Naive thymus-derived CD4-positive, alpha-beta T cell (primary cell): ENCODE results near the gene CACNA1S. TPM values are rescaled to one million over a fixed set of nuclear protein-coding genes. Genes with fewer than 3 reads are reported as not detected.

Experiments
- ATAC-seq: fragments of 150-1000 bp; cut with Tn5 transposase; 2 replicates; pipeline ENCODE4 v1.10.0; 2021; ENCODE audit warnings: mild to moderate bottlenecking, moderate library complexity
- CTCF ChIA-PET: fragments of 350-600 bp; sonication (Branson Sonifier 250); formaldehyde crosslinking; loops from one replicate; lab custom pipeline; 2021; ENCODE audit warnings: antibody characterized with exemption; lab: Charles Lee
- POLR2A ChIA-PET: fragments of 350-600 bp; sonication (Branson Sonifier 250); formaldehyde crosslinking; loops from one replicate; lab custom pipeline; 2021; ENCODE audit warnings: antibody characterized with exemption, inconsistent platforms; lab: Charles Lee
- DNase-seq, 9 donors: peaks; one replicate each; pipeline versions ENCODE4 v3.0.0 to v3.0.0-alpha.2; 2020 to 2022; ENCODE audit warnings: mixed read lengths in 1 of 9
- H3K27ac ChIP-seq: one replicate; pipeline ENCODE4 v1.7.0; 2013; ENCODE audit warnings: mild to moderate bottlenecking, low read depth, low read length, moderate library complexity
- H3K27me3 ChIP-seq, 2 donors: one replicate each; pipeline ENCODE4 v1.7.0; 2013; ENCODE audit warnings: low read length in 2 of 2, mild to moderate bottlenecking in 2 of 2, moderate library complexity in 2 of 2; ENCODE audit not compliant: control insufficient read depth in 2 of 2, insufficient read depth in 2 of 2
- H3K36me3 ChIP-seq, 3 experiments: 1 replicate in 2 of 3; 2 replicates in 1 of 3; pipeline ENCODE4 v1.7.0; 2013; ENCODE audit warnings: low read length in 3 of 3, mild to moderate bottlenecking in 3 of 3, moderate library complexity in 1 of 3; ENCODE audit not compliant: insufficient read depth in 3 of 3, control insufficient read depth in 2 of 3
- H3K4me1 ChIP-seq, 2 donors: one replicate each; pipeline ENCODE4 v1.7.0; 2013; ENCODE audit warnings: low read length in 2 of 2, mild to moderate bottlenecking in 2 of 2, moderate library complexity in 1 of 2; ENCODE audit not compliant: control insufficient read depth in 2 of 2, insufficient read depth in 2 of 2
- H3K4me3 ChIP-seq: 2 replicates; pipeline ENCODE4 v1.7.0; 2013; ENCODE audit warnings: mild to moderate bottlenecking, low read length
- H3K9me3 ChIP-seq, 3 experiments: 1 replicate in 2 of 3; 2 replicates in 1 of 3; pipeline ENCODE4 v1.7.0; 2013; ENCODE audit warnings: low read length in 3 of 3; ENCODE audit not compliant: control insufficient read depth in 2 of 3
- H3K27ac Mint-ChIP-seq, 9 donors: one replicate each; pipeline ENCODE4 v1.8.0; 2020 to 2022; ENCODE audit warnings: mixed read lengths in 9 of 9, mild to moderate bottlenecking in 8 of 9, moderate library complexity in 5 of 9, inconsistent platforms in 2 of 9
- H3K27me3 Mint-ChIP-seq, 5 donors: one replicate each; pipeline ENCODE4 v1.8.0; 2021 to 2022; ENCODE audit warnings: mixed read lengths in 5 of 5, mild to moderate bottlenecking in 1 of 5
- H3K36me3 Mint-ChIP-seq, 5 donors: one replicate each; pipeline ENCODE4 v1.8.0; 2020 to 2022; ENCODE audit warnings: mixed read lengths in 5 of 5, mild to moderate bottlenecking in 3 of 5, inconsistent platforms in 1 of 5
- H3K4me1 Mint-ChIP-seq, 7 donors: one replicate each; pipeline ENCODE4 v1.8.0; 2020 to 2022; ENCODE audit warnings: mixed read lengths in 7 of 7, mild to moderate bottlenecking in 3 of 7, inconsistent platforms in 1 of 7
- H3K4me3 Mint-ChIP-seq, 10 donors: one replicate each; pipeline ENCODE4 v1.8.0; 2020 to 2022; ENCODE audit warnings: mild to moderate bottlenecking in 10 of 10, mixed read lengths in 10 of 10, moderate library complexity in 6 of 10, inconsistent platforms in 2 of 10
- H3K9me3 Mint-ChIP-seq, 11 donors: one replicate each; pipeline ENCODE4 v1.8.0; 2020 to 2022; ENCODE audit warnings: mixed read lengths in 11 of 11, mild to moderate bottlenecking in 4 of 11, inconsistent platforms in 1 of 11, moderate library complexity in 1 of 11
- intact Hi-C, 2 donors: fragments of 100-400 bp; cut with micrococcal nuclease; formaldehyde crosslinking; loops; one replicate each; pipeline ENCODE4 v1.15.1; 2023
- polyA plus RNA-seq, 2 donors: library from polyadenylated mRNA; unstranded; fragments of 300-500 nt; fragmentation: Illumina TruSeq; gene quantifications; one replicate each; pipeline ENCODE4 v1.2.3, GENCODE V29; 2021
- total RNA-seq, 6 experiments: library from RNA in 5 of 6; stranded (reverse) in 5 of 6; gene quantifications; 1 replicate in 5 of 6; 2 replicates in 1 of 6; pipeline ENCODE4 v1.2.3 and lab custom pipeline; 2021 to 2026

The CACNA1S gene
- total and polyA plus RNA-seq, 7 experiments from 2014 or later: not detected

- Mint-ChIP-seq H3K27me3 (peaks cover 0 to 43% (median 0%) of the 10 kb centered on the region in 5 donors), H3K4me3 (peak overlapping the region; percentile 86 to 94 (median 91)), H3K4me1 (peaks cover 1 to 23% (median 14%) of the 10 kb centered on the region in 7 donors), H3K36me3 (peaks cover 0 to 4% (median 0%) of the 10 kb centered on the region in 5 donors), H3K9me3 (peaks cover 0 to 2% (median 0%) of the 10 kb centered on the region in 11 donors), H3K27ac (peak overlapping the region in 8 of 9 donors; percentile 74 to 92 (median 82))
- CTCF ChIA-PET: interaction anchor here (0.6 to 1.6 kb wide), 10 partner anchors 10 to 143 kb away, joined by 3 to 10 read pairs (median 4); no protein-coding TSS in a partner anchor
- ATAC-seq (peak; percentile 90), DNase-seq (peak; percentile 58 to 78 (median 72))
- no peaks in the 10 kb centered on the region for H3K27me3 ChIP-seq
- intact Hi-C loops: loop anchor here (1.0 to 2.0 kb wide), 9 partner anchors 28 to 555 kb away; partner anchors contain the start of genes TMEM9 (in 2 of the 2), CSRP1 (in 1 of the 2) and KIF21B (in 1 of the 2)
- H3K4me3 ChIP-seq: peak overlapping the region; percentile 85
- POLR2A ChIA-PET: interaction anchor here (0.7 to 2.5 kb wide), 7 partner anchors 29 to 1046 kb away, joined by 3 to 12 read pairs (median 3); partner anchors contain the start of genes PTPN7 and TMEM9
- peaks cover 0 to 7% of the 10 kb centered on the region in 2 donors for H3K4me1 ChIP-seq
- H3K36me3 ChIP-seq: peaks cover 0 to 4% (median 0%) of the 10 kb centered on the region in 3 experiments
- no peaks in the 10 kb centered on the region for H3K9me3 ChIP-seq
- H3K27ac ChIP-seq: peak overlapping the region; percentile 65
Measured at GRCh38 chr1:201114245-201115131, 2.3 kb upstream of the CACNA1S start.

DNA sequence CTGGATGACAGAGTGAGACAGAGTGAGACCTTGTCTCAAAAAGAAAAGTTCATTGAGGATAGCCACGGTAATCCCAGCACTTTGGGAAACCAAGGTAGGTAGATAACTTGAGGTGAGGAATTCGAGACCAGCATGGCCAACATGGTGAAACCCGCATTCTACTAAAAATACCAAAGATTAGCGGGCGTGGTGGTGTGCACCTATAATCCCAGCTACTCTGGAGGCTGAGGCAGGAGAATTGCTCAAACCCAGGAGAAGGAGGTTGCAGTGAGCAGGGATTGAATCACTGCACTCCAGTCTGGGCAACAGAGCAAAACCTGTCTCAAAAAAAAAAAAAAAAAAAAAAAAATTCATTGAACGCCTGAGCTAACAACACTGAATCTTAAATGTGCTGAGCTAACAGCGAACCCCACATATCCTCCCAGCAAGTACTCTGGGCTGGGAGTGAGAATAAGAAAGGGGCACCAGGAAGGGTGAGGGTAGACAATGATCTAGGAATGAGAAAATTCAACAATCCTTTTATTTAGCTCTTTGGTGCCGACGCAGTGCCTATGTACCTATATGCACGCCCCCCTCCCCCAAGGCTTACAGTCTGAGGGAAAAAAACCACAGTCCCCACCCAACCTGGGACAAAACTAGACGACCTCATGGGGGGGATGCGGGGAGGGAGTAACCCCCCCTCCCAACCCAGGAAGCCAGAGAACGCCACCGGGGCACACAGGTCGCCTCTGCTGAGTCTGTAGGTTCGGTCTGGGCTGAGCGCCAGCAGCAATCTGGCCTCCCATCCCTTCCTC lies 1.4 kb upstream of the CACNA1S start:
- H3K4me3 Mint-ChIP-seq: peak overlapping the region; percentile 86 to 94 (median 91)
- no peak for ATAC-seq
- peaks cover 0 to 43% (median 0%) of the 10 kb centered on the region in 5 donors for H3K27me3 Mint-ChIP-seq
- intact Hi-C loops: loop anchor here (1.0 to 2.0 kb wide), 9 partner anchors 27 to 554 kb away; partner anchors contain the start of genes TMEM9 (in 2 of the 2), CSRP1 (in 1 of the 2) and KIF21B (in 1 of the 2)
- Histone ChIP-seq H3K27me3 (no peaks in the 10 kb centered on the region), H3K4me3 (peak overlapping the region; percentile 85), H3K9me3 (no peaks in the 10 kb centered on the region), H3K27ac (peak overlapping the region; percentile 65), H3K36me3 (peaks cover 0 to 4% (median 0%) of the 10 kb centered on the region in 3 experiments), H3K4me1 (peaks cover 0 to 7% of the 10 kb centered on the region in 2 donors)
- CTCF ChIA-PET: interaction anchor here (0.6 to 1.6 kb wide), 13 partner anchors 9 to 492 kb away, joined by 3 to 10 read pairs (median 4); no protein-coding TSS in a partner anchor
- H3K36me3 Mint-ChIP-seq: peaks cover 0 to 4% (median 0%) of the 10 kb centered on the region in 5 donors
- POLR2A ChIA-PET: interaction anchor here (0.7 to 2.5 kb wide), 5 partner anchors 28 to 87 kb away, joined by 3 to 12 read pairs (median 3); partner anchors contain the start of gene TMEM9
- peaks cover 0 to 2% (median 0%) of the 10 kb centered on the region in 11 donors for H3K9me3 Mint-ChIP-seq
- H3K4me1 Mint-ChIP-seq: peaks cover 1 to 23% (median 13%) of the 10 kb centered on the region in 7 donors
- DNase-seq: no peak
- peak overlapping the region in 8 of 9 donors; percentile 62 to 92 (median 82) for H3K27ac Mint-ChIP-seq

DNA sequence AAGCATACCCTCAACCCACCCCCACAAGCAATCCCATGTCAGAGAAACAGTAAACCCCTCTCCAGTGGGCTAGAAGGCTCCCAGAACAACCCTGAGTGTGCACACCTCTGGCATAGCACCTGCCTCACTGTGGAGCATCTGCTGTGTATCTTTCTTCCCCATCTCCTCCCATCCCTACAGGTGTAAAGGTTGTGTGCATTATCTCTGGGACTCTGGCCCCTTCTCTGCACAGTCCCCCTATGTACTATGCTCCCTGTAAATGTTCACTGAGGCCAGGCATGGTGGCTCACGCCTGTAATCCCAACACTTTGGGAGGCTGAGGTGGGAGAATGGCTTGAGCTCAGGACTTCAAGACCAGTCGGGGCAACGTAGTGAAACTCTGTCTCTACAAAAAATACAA lies 700 bp upstream of the CACNA1S start:
- no peak for DNase-seq
- ATAC-seq: no peak
- Histone ChIP-seq H3K27me3 (no peaks in the 10 kb centered on the region), H3K4me1 (peaks cover 0 to 7% of the 10 kb centered on the region in 2 donors), H3K27ac (no peak overlapping the region), H3K9me3 (no peaks in the 10 kb centered on the region), H3K4me3 (no peak overlapping the region), H3K36me3 (peaks cover 0 to 4% (median 0%) of the 10 kb centered on the region in 3 experiments)
- Mint-ChIP-seq H3K4me1 (peaks cover 1 to 23% (median 13%) of the 10 kb centered on the region in 7 donors), H3K9me3 (peaks cover 0 to 2% (median 0%) of the 10 kb centered on the region in 11 donors), H3K4me3 (peak overlapping the region in 9 of 10 donors; percentile 9 to 91 (median 41)), H3K36me3 (peaks cover 0 to 4% (median 0%) of the 10 kb centered on the region in 5 donors), H3K27ac (peak overlapping the region in 2 of 9 donors; percentile 6 to 83), H3K27me3 (peaks cover 0 to 41% (median 0%) of the 10 kb centered on the region in 5 donors)
- ChIA-PET POLR2A (no interaction called here), CTCF (interaction anchor here (0.8 to 1.5 kb wide), 4 partner anchors 28 to 491 kb away, joined by 3 to 4 read pairs (median 3); no protein-coding TSS in a partner anchor)
- intact Hi-C loops: no loop called here

DNA sequence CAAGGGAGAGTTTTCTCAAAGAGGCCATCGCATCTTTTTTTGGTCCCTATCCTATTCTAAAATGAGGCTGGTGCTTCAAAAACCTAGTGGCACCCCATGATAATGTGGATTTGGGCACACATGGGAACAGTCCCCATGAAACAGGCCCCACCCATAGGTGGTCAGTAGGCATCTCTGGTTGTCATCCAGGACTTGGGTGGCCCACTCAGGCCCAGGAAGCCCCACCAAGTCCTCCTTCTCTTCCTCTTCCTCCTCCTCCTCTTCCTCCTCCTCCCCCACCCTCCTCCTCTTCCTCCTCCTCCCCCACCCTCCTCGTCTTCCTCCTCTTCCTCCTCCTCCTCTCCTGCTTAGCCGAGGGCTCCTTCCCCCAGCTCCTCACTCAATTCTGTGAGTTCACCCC lies 554 bp downstream of the CACNA1S start:
- POLR2A ChIA-PET: no interaction called here
- ATAC-seq: no peak

DNA sequence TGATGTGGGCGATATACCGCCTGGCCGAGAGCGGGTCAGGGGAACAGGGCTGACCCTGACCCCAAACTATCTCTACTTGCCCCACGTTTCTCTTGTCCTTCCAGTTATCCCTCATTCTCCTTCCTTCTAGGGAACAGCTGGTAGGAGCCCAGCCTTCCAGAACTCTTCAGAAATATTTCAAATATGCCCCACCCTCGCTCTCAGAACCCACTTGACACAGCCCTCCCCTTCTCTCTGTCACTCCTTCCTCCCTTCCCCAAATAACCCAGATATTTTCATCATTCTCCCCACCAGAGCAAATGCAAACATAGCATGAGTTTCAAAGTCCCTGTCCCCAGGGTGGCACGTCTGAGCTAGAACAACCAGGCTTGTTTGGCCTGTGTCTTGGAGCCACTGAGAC lies 1.1 kb downstream of the CACNA1S start:
- ChIA-PET POLR2A (no interaction called here), CTCF (no interaction called here)
- Mint-ChIP-seq H3K27ac (peak overlapping the region in 2 of 9 donors; percentile 15 to 48), H3K36me3 (no peaks in the 10 kb centered on the region), H3K4me1 (peaks cover 1 to 19% (median 10%) of the 10 kb centered on the region in 7 donors), H3K9me3 (peaks cover 0 to 2% (median 0%) of the 10 kb centered on the region in 11 donors), H3K4me3 (no peak overlapping the region), H3K27me3 (peaks cover 0 to 28% (median 0%) of the 10 kb centered on the region in 5 donors)
- ATAC-seq (no peak), DNase-seq (no peak)
- peaks cover 0 to 7% of the 10 kb centered on the region in 2 donors for H3K4me1 ChIP-seq
- no peak overlapping the region for H3K27ac ChIP-seq
- H3K36me3 ChIP-seq: peaks cover 0 to 4% (median 0%) of the 10 kb centered on the region in 3 experiments
- intact Hi-C loops: no loop called here
- H3K4me3 ChIP-seq: no peak overlapping the region
- H3K27me3 ChIP-seq: no peaks in the 10 kb centered on the region
- no peaks in the 10 kb centered on the region for H3K9me3 ChIP-seq

More for the DNA sequence above, 554 bp downstream of the CACNA1S start:
- Histone ChIP-seq H3K4me1 (peaks cover 0 to 7% of the 10 kb centered on the region in 2 donors), H3K27ac (no peak overlapping the region), H3K9me3 (no peaks in the 10 kb centered on the region), H3K4me3 (no peak overlapping the region), H3K36me3 (peaks cover 0 to 4% (median 0%) of the 10 kb centered on the region in 3 experiments), H3K27me3 (no peaks in the 10 kb centered on the region)
- Mint-ChIP-seq H3K27me3 (peaks cover 0 to 32% (median 0%) of the 10 kb centered on the region in 5 donors), H3K36me3 (no peaks in the 10 kb centered on the region), H3K4me3 (no peak overlapping the region), H3K9me3 (peaks cover 0 to 2% (median 0%) of the 10 kb centered on the region in 11 donors), H3K27ac (peak overlapping the region in 1 of 9 donors; percentile 15), H3K4me1 (peaks cover 1 to 23% (median 13%) of the 10 kb centered on the region in 7 donors)
- CTCF ChIA-PET: no interaction called here
- intact Hi-C loops: no loop called here
- DNase-seq: no peak
